IMR-90 (cell line): Measurements from ENCODE around the gene MAPK8IP3. TPM values are rescaled to one million over a fixed set of nuclear protein-coding genes. Genes with fewer than 3 reads are reported as not detected.
A peak's percentile ranks its signal among the peaks of the same experiment; 100 is the strongest.

Experiments
- BHLHE40 ChIP-seq: fragments of 150-350 bp; IDR thresholded peaks from 2 replicates; pipeline ENCODE4 v1.6.1; 2016; ENCODE audit warnings: mild to moderate bottlenecking, low read depth, low read length
- CTCF ChIP-seq: conservative IDR thresholded peaks from 2 replicates; pipeline ENCODE4 v1.5.1; 2012; ENCODE audit warnings: mild to moderate bottlenecking, low read depth, low read length, improper control_type of control experiment
- MAFK ChIP-seq: IDR thresholded peaks from 2 replicates; pipeline ENCODE4 v1.6.1; 2012; ENCODE audit warnings: low read depth, low read length, improper control_type of control experiment
- MXI1 ChIP-seq: IDR thresholded peaks from 2 replicates; pipeline ENCODE4 v1.6.1; 2012; ENCODE audit warnings: low read depth, mild to moderate bottlenecking, low read length, moderate library complexity, borderline replicate concordance
- NFE2L2 ChIP-seq: fragments of 150-350 bp; IDR thresholded peaks from 2 replicates; pipeline ENCODE4 v1.6.1; 2016; ENCODE audit warnings: low read depth, mild to moderate bottlenecking, low read length
- POLR2A ChIP-seq: IDR thresholded peaks from 2 replicates; pipeline ENCODE4 v1.6.1; 2012; ENCODE audit warnings: mild to moderate bottlenecking, low read depth, low read length
- RCOR1 ChIP-seq: IDR thresholded peaks from 2 replicates; pipeline ENCODE4 v1.6.1; 2012; ENCODE audit warnings: mild to moderate bottlenecking, low read length, improper control_type of control experiment; ENCODE audit not compliant: insufficient replicate concordance
- RFX5 ChIP-seq: IDR thresholded peaks from 2 replicates; pipeline ENCODE4 v1.8.0; 2012; ENCODE audit warnings: low read depth, mild to moderate bottlenecking, low read length, moderate library complexity
- SMC3 ChIP-seq: fragments of 150-350 bp; IDR thresholded peaks from 2 replicates; pipeline ENCODE4 v1.6.1; 2016; ENCODE audit warnings: low read depth, mild to moderate bottlenecking, antibody characterized with exemption, low read length, moderate library complexity
- polyA plus RNA-seq, 3 experiments: library from polyadenylated mRNA; depleted of rRNA; stranded (reverse); fragments of >200 nt; gene quantifications; 2 replicates each; pipeline ENCODE4 v1.2.3, GENCODE V29; 2012; ENCODE audit warnings: low replicate concordance in 1 of 3
- total RNA-seq: library from RNA; depleted of rRNA; stranded (reverse); fragments of >200 nt; gene quantifications from 2 replicates; pipeline ENCODE4 v1.2.3, GENCODE V29; 2012

MAPK8IP3 gene
- total and polyA plus RNA-seq, 2 of the 4 experiments (the other 2 are of a cell fraction): 17.0 to 69.1 TPM

GRCh38 chr16:1705688-1706385 is at the start of gene MAPK8IP3 (continued):
- no peak for TF ChIP-seq RFX5
- TF ChIP-seq NFE2L2: no peak
- no peak for TF ChIP-seq BHLHE40
- TF ChIP-seq SMC3: peak; percentile 38
- TF ChIP-seq MXI1: 0 out of 2 replicates have a peak, but pooled peaks have one; percentile 13
- TF ChIP-seq CTCF: peak; percentile 100
- TF ChIP-seq POLR2A: peak; percentile 77; the same call in 1 of the 2 replicates
- TF ChIP-seq MAFK: no peak
- no peak for TF ChIP-seq RCOR1
